Measurements from ENCODE around the gene TECPR1.

Gene TECPR1

GRCh38 chr7:98168181-98168903 is 83.7 kb downstream of the TECPR1 start (continued):
- TF ChIP-seq, protein P1, sequence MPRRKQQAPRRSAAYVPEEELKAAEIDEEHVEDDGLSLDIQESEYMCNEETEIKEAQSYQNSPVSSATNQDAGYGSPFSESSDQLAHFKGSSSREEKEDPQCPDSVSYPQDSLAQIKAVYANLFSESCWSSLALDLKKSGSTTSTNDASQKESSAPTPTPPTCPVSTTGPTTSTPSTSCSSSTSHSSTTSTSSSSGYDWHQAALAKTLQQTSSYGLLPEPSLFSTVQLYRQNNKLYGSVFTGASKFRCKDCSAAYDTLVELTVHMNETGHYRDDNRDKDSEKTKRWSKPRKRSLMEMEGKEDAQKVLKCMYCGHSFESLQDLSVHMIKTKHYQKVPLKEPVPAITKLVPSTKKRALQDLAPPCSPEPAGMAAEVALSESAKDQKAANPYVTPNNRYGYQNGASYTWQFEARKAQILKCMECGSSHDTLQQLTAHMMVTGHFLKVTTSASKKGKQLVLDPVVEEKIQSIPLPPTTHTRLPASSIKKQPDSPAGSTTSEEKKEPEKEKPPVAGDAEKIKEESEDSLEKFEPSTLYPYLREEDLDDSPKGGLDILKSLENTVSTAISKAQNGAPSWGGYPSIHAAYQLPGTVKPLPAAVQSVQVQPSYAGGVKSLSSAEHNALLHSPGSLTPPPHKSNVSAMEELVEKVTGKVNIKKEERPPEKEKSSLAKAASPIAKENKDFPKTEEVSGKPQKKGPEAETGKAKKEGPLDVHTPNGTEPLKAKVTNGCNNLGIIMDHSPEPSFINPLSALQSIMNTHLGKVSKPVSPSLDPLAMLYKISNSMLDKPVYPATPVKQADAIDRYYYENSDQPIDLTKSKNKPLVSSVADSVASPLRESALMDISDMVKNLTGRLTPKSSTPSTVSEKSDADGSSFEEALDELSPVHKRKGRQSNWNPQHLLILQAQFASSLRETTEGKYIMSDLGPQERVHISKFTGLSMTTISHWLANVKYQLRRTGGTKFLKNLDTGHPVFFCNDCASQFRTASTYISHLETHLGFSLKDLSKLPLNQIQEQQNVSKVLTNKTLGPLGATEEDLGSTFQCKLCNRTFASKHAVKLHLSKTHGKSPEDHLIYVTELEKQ (tag by site-specific recombination; IDR thresholded peaks at IDR 0.05; ENCODE audit: borderline replicate concordance), result no peak
- TF ChIP-seq ZNF544 (tag by site-specific recombination; IDR thresholded peaks at IDR 0.05) (no peak), MYNN (tag by site-specific recombination; IDR thresholded peaks at IDR 0.05; ENCODE audit: borderline replicate concordance) (no peak), ZNF302 (tag by site-specific recombination; IDR thresholded peaks at IDR 0.05; ENCODE audit: low read depth) (no peak), ZBTB49 (tag by site-specific recombination; IDR thresholded peaks at IDR 0.05; ENCODE audit: low read depth) (no peak), SCRT1 (tag by site-specific recombination; IDR thresholded peaks at IDR 0.05; ENCODE audit: borderline replicate concordance) (peak; percentile 85), ZNF292 (tag by site-specific recombination; IDR thresholded peaks at IDR 0.05; ENCODE audit: borderline replicate concordance, low read depth) (no peak), ZBTB17 (tag by site-specific recombination; IDR thresholded peaks at IDR 0.05) (no peak), KLF7 (tag by site-specific recombination; IDR thresholded peaks at IDR 0.05; ENCODE audit: borderline replicate concordance) (no peak), ZNF621 (tag by site-specific recombination; IDR thresholded peaks at IDR 0.05) (no peak), ZBTB48 (tag by site-specific recombination; IDR thresholded peaks at IDR 0.05) (no peak), ZNF664 (tag by site-specific recombination; IDR thresholded peaks at IDR 0.05) (no peak), ZFHX2 (tag by site-specific recombination; conservative IDR thresholded peaks at IDR 0.05) (0 out of 2 replicates have a peak, but pooled peaks have one; percentile 12), ZNF335 (tag by site-specific recombination; conservative IDR thresholded peaks at IDR 0.05) (no peak), ZNF354C (tag by site-specific recombination; IDR thresholded peaks at IDR 0.05; ENCODE audit: borderline replicate concordance, low read depth) (no peak), ZNF239 (tag by site-specific recombination; IDR thresholded peaks at IDR 0.05) (no peak), ZNF10 (tag by site-specific recombination; IDR thresholded peaks at IDR 0.05) (no peak), TRIM28 (IDR thresholded peaks at IDR 0.05; ENCODE audit: borderline replicate concordance, low read length) (no peak), MEIS1 (CRISPR knock-in tag; IDR thresholded peaks at IDR 0.05; ENCODE audit: borderline replicate concordance) (no peak), CTCF (tag by site-specific recombination; IDR thresholded peaks at IDR 0.05) (peak; percentile 40; the same call in 1 of the 2 replicates), ZBTB8A (tag by site-specific recombination; IDR thresholded peaks at IDR 0.05) (no peak), ZNF121 (tag by site-specific recombination; IDR thresholded peaks at IDR 0.05) (no peak), ZNF398 (tag by site-specific recombination; IDR thresholded peaks at IDR 0.05) (no peak), ZNF521 (tag by site-specific recombination; IDR thresholded peaks at IDR 0.05) (no peak), IKZF3 (tag by site-specific recombination; IDR thresholded peaks at IDR 0.05) (no peak), SP3 (tag by site-specific recombination; IDR thresholded peaks at IDR 0.05) (no peak), ZNF610 (tag by site-specific recombination; IDR thresholded peaks at IDR 0.05; ENCODE audit: borderline replicate concordance) (peak; percentile 58; the same call in 1 of the 2 replicates), ZNF24 (tag by site-specific recombination; IDR thresholded peaks at IDR 0.05) (no peak), ZNF571 (tag by site-specific recombination; IDR thresholded peaks at IDR 0.05) (no peak), ZNF629 (tag by site-specific recombination; IDR thresholded peaks at IDR 0.05) (0 out of 2 replicates have a peak, but pooled peaks have one; percentile 14), ZNF548 (tag by site-specific recombination; IDR thresholded peaks at IDR 0.05) (no peak), ZNF324 (tag by site-specific recombination; IDR thresholded peaks at IDR 0.05) (no peak)

All from HEK293 (cell line).